Stimulated activated CD4-positive, alpha-beta T cell treated with anti-CD3 and anti-CD28 coated beads, Interleukin-12 subunit alpha, Interleukin-12 subunit beta, amount 100 ng/mL, for 4 hours (primary cell): Measurements from ENCODE around the gene MICAL2.

Source experiments
- DNase-seq: peaks from one replicate; pipeline ENCODE4 v3.0.0-alpha.2; 2020

The MICAL2 gene

GRCh38 chr11:12174128-12174476, 63.7 kb downstream of the MICAL2 start:
- DNase-seq: no peak

GRCh38 chr11:12174477-12175143, 64.2 kb downstream of the MICAL2 start:
- no peak for DNase-seq

- DNase-seq: no peak
Measured at GRCh38 chr11:12175694-12176241, 65.4 kb downstream of the MICAL2 start.

GRCh38 chr11:12176410-12176809, 66.0 kb downstream of the MICAL2 start:
- no peak for DNase-seq

GRCh38 chr11:12177739-12178338, 67.4 kb downstream of the MICAL2 start:
- no peak for DNase-seq

- no peak for DNase-seq
Measured at GRCh38 chr11:12179019-12179418, 68.6 kb downstream of the MICAL2 start.

GRCh38 chr11:12179531-12179930, 69.1 kb downstream of the MICAL2 start:
- DNase-seq: no peak

- DNase-seq: no peak
Measured at GRCh38 chr11:12180257-12181205, 70.1 kb downstream of the MICAL2 start.

- no peak for DNase-seq
Measured at GRCh38 chr11:12182302-12182675, 71.9 kb downstream of the MICAL2 start.

- no peak for DNase-seq
Measured at GRCh38 chr11:12182676-12183541, 72.5 kb downstream of the MICAL2 start.

- DNase-seq: no peak
Measured at GRCh38 chr11:12183827-12184620, 73.6 kb downstream of the MICAL2 start.

GRCh38 chr11:12184699-12185098, 74.3 kb downstream of the MICAL2 start:
- DNase-seq: no peak

- DNase-seq: no peak
Measured at GRCh38 chr11:12185106-12185690, 74.8 kb downstream of the MICAL2 start.

GRCh38 chr11:12185914-12186313, 75.5 kb downstream of the MICAL2 start:
- no peak for DNase-seq

- DNase-seq: no peak
Measured at GRCh38 chr11:12186701-12187100, 76.3 kb downstream of the MICAL2 start.

GRCh38 chr11:12187399-12187798, 77.0 kb downstream of the MICAL2 start:
- DNase-seq: no peak

- no peak for DNase-seq
Measured at GRCh38 chr11:12188548-12189317, 78.3 kb downstream of the MICAL2 start.

- no peak for DNase-seq
Measured at GRCh38 chr11:12189543-12190235, 79.3 kb downstream of the MICAL2 start.

GRCh38 chr11:12190511-12190910, 80.1 kb downstream of the MICAL2 start:
- DNase-seq: no peak
